ENCODE results near the gene FMOD.

The FMOD gene

DNA sequence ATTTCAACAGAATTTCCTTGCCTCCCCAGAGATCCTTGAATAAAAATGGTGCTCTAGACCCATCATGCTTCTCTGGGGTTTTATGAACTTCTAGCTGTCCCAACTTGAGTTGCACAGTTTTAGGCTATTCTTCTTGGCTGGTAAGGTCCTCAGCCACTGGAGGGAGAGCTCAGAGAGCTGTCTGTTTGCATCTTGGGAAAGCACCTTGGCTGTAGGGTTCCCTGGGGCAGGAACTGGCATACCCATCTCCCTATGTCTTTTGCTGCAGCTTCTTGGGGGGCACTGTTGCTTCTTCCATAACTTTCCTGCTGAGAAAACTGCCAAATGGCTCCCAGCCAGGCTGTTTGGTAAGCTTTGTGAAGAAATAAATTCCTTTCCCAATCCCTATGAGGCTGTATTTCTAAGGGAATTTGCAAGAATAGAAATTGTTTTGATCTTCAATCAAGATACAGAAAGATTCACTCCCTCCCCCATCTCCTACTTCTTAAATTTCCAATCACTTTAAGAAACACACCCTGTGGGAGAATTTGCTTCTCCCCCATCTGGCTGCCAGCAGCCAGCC is 8.2 kb upstream of the FMOD start:
- Histone ChIP-seq H3K9ac (ENCODE audit: low read depth, low read length) (no peak overlapping the region), H3K27me3 (ENCODE audit: insufficient read depth, low read length) (0 out of 2 replicates have a peak, but pooled peaks cover 14% of the 10 kb centered on the region)

GRCh38 chr1:203354246-203354645 is 3.3 kb upstream of the FMOD start:
- H3K4me1 ChIP-seq (ENCODE audit: insufficient read depth, low read length): no peaks in the 10 kb centered on the region; the same call in 1 of the 2 replicates
- H3K9ac ChIP-seq (ENCODE audit: low read depth, low read length): no peak overlapping the region
- no peaks in the 10 kb centered on the region for H3K36me3 ChIP-seq (ENCODE audit: insufficient read depth, low read depth, low read length)
- H3K4me3 ChIP-seq (ENCODE audit: low read length): no peak overlapping the region
- H3K9me3 ChIP-seq (ENCODE audit: insufficient read depth, low read depth, low read length): no peaks in the 10 kb centered on the region; the same call in 1 of the 2 replicates
- no peak overlapping the region for H3K27ac ChIP-seq (ENCODE audit: low read length)
- H3K27me3 ChIP-seq (ENCODE audit: insufficient read depth, low read length): peaks cover 8% of the 10 kb centered on the region

More for the DNA sequence above, 8.2 kb upstream of the FMOD start:
- Histone ChIP-seq H3K27ac (ENCODE audit: low read length) (no peak overlapping the region), H3K4me3 (ENCODE audit: low read length) (no peak overlapping the region), H3K9me3 (ENCODE audit: insufficient read depth, low read depth, low read length) (no peaks in the 10 kb centered on the region; the same call in 1 of the 2 replicates), H3K36me3 (ENCODE audit: insufficient read depth, low read depth, low read length) (no peaks in the 10 kb centered on the region), H3K4me1 (ENCODE audit: insufficient read depth, low read length) (no peaks in the 10 kb centered on the region; the same call in 1 of the 2 replicates)

DNA sequence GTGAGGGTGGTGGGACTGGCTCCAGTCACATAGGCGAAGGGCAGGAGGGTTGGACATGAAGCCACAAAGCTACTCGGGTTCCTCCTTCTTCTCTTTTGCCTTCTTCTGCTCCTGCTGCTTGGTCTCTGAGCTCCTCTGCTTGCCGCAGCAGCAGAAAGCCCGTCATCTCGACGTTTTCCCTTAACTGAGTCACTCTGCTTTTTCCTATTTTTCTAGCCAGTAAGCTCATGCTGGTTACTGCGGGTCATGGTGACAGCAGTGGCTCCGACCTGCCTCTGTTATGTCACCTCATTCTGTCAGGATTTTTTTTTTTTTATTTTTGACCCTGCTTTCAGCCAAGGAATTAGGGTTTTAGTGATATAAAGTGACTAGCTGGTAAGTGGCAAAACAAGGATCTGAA is 2.6 kb upstream of the FMOD start:
- Histone ChIP-seq H3K9me3 (ENCODE audit: insufficient read depth, low read depth, low read length) (no peaks in the 10 kb centered on the region; the same call in 1 of the 2 replicates), H3K27ac (ENCODE audit: low read length) (no peak overlapping the region), H3K36me3 (ENCODE audit: insufficient read depth, low read depth, low read length) (no peaks in the 10 kb centered on the region), H3K9ac (ENCODE audit: low read depth, low read length) (no peak overlapping the region), H3K4me1 (ENCODE audit: insufficient read depth, low read length) (no peaks in the 10 kb centered on the region; the same call in 1 of the 2 replicates), H3K27me3 (ENCODE audit: insufficient read depth, low read length) (peaks cover 8% of the 10 kb centered on the region), H3K4me3 (ENCODE audit: low read length) (no peak overlapping the region)

- Histone ChIP-seq H3K27me3 (ENCODE audit: insufficient read depth, low read length) (peaks cover 8% of the 10 kb centered on the region), H3K4me3 (ENCODE audit: low read length) (no peak overlapping the region), H3K9me3 (ENCODE audit: insufficient read depth, low read depth, low read length) (no peaks in the 10 kb centered on the region), H3K9ac (ENCODE audit: low read depth, low read length) (no peak overlapping the region), H3K36me3 (ENCODE audit: insufficient read depth, low read depth, low read length) (no peaks in the 10 kb centered on the region), H3K4me1 (ENCODE audit: insufficient read depth, low read length) (no peaks in the 10 kb centered on the region; the same call in 1 of the 2 replicates), H3K27ac (ENCODE audit: low read length) (no peak overlapping the region)
These were observed 973 bp downstream of the FMOD start for GRCh38 chr1:203349773-203350524.

- H3K4me1 ChIP-seq (ENCODE audit: insufficient read depth, low read length): no peaks in the 10 kb centered on the region; the same call in 1 of the 2 replicates
- H3K27me3 ChIP-seq (ENCODE audit: insufficient read depth, low read length): peaks cover 8% of the 10 kb centered on the region
- no peaks in the 10 kb centered on the region for H3K9me3 ChIP-seq (ENCODE audit: insufficient read depth, low read depth, low read length)
- H3K27ac ChIP-seq (ENCODE audit: low read length): no peak overlapping the region
- H3K4me3 ChIP-seq (ENCODE audit: low read length): no peak overlapping the region
- no peaks in the 10 kb centered on the region for H3K36me3 ChIP-seq (ENCODE audit: insufficient read depth, low read depth, low read length)
- no peak overlapping the region for H3K9ac ChIP-seq (ENCODE audit: low read depth, low read length)
These were observed 1.8 kb downstream of the FMOD start for GRCh38 chr1:203349166-203349565.

DNA sequence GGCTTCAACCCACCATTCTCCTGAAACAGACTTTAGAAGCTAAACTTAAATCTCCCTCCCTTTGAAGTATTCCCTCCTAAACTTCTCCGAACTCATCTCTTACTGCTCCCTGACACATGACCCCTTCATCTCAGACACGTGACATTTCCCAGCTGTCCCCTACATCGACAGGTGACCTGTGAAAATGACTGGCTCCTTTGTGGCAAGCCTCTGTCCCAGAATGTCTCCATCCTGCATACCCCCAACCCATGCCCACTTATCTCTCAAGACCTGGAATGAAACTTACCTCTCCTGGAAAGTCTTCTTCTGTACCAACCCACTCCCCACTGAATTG is 4.2 kb downstream of the FMOD start:
- no peak overlapping the region for H3K9ac ChIP-seq (ENCODE audit: low read depth, low read length)
- H3K9me3 ChIP-seq (ENCODE audit: insufficient read depth, low read depth, low read length): no peaks in the 10 kb centered on the region
- H3K27ac ChIP-seq (ENCODE audit: low read length): no peak overlapping the region
- no peaks in the 10 kb centered on the region for H3K36me3 ChIP-seq (ENCODE audit: insufficient read depth, low read depth, low read length)
- no peak overlapping the region for H3K4me3 ChIP-seq (ENCODE audit: low read length)
- H3K4me1 ChIP-seq (ENCODE audit: insufficient read depth, low read length): no peaks in the 10 kb centered on the region; the same call in 1 of the 2 replicates
- peaks cover 9% of the 10 kb centered on the region for H3K27me3 ChIP-seq (ENCODE audit: insufficient read depth, low read length)

DNA sequence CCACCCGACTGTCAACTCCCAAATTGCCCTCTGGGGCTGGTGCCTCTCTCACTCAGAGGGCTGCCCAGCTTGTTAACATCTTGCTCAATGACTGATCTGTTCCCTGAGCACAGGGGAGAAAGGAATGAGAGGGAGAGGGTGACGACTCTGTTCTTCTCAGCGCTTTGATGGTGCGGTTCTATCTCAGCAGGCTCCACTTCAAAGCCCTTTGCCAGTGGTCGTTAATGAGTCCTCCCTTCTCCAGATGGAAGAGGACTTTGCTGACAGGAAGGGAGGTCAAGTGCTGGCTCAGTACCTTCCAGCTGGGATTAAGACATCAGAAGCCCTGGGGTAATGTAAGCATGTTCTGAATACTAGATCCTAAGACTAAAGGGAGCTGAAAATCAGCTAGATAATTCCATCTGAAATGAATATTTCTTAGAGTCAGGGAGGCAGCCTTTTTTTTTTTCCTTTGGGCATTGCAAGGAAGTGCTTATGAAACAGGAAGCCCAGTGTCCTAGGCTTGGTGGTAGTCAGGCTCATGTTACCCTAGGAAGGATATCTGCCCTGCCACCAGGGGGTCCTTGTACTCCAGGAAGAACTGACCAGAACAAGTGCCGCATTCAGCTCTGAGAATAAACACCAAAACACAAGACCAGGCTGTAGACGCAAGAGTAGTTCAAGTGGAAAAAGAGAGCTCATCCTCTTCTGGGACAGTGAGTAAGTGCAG is 4.7 kb downstream of the FMOD start:
- Histone ChIP-seq H3K36me3 (ENCODE audit: insufficient read depth, low read depth, low read length) (no peaks in the 10 kb centered on the region), H3K9ac (ENCODE audit: low read depth, low read length) (no peak overlapping the region), H3K9me3 (ENCODE audit: insufficient read depth, low read depth, low read length) (no peaks in the 10 kb centered on the region), H3K27ac (ENCODE audit: low read length) (no peak overlapping the region), H3K27me3 (ENCODE audit: insufficient read depth, low read length) (peaks cover 14% of the 10 kb centered on the region), H3K4me3 (ENCODE audit: low read length) (no peak overlapping the region), H3K4me1 (ENCODE audit: insufficient read depth, low read length) (no peaks in the 10 kb centered on the region; the same call in 1 of the 2 replicates)

- Histone ChIP-seq H3K36me3 (ENCODE audit: insufficient read depth, low read depth, low read length) (no peaks in the 10 kb centered on the region), H3K27me3 (ENCODE audit: insufficient read depth, low read length) (peaks cover 16% of the 10 kb centered on the region), H3K9me3 (ENCODE audit: insufficient read depth, low read depth, low read length) (no peaks in the 10 kb centered on the region), H3K4me1 (ENCODE audit: insufficient read depth, low read length) (no peaks in the 10 kb centered on the region), H3K9ac (ENCODE audit: low read depth, low read length) (no peak overlapping the region), H3K27ac (ENCODE audit: low read length) (no peak overlapping the region), H3K4me3 (ENCODE audit: low read length) (no peak overlapping the region)
These were observed 6.8 kb downstream of the FMOD start for GRCh38 chr1:203343956-203344754.

- Histone ChIP-seq H3K9me3 (ENCODE audit: insufficient read depth, low read depth, low read length) (no peaks in the 10 kb centered on the region), H3K36me3 (ENCODE audit: insufficient read depth, low read depth, low read length) (no peaks in the 10 kb centered on the region), H3K4me3 (ENCODE audit: low read length) (no peak overlapping the region), H3K9ac (ENCODE audit: low read depth, low read length) (no peak overlapping the region), H3K4me1 (ENCODE audit: insufficient read depth, low read length) (no peaks in the 10 kb centered on the region), H3K27ac (ENCODE audit: low read length) (no peak overlapping the region), H3K27me3 (ENCODE audit: insufficient read depth, low read length) (peaks cover 16% of the 10 kb centered on the region)
These were observed 8.6 kb downstream of the FMOD start for GRCh38 chr1:203342192-203342940.

- H3K36me3 ChIP-seq (ENCODE audit: insufficient read depth, low read depth, low read length): no peaks in the 10 kb centered on the region
- H3K4me1 ChIP-seq (ENCODE audit: insufficient read depth, low read length): no peaks in the 10 kb centered on the region
- H3K27ac ChIP-seq (ENCODE audit: low read length): no peak overlapping the region
- no peaks in the 10 kb centered on the region for H3K9me3 ChIP-seq (ENCODE audit: insufficient read depth, low read depth, low read length)
- H3K27me3 ChIP-seq (ENCODE audit: insufficient read depth, low read length): peaks cover 16% of the 10 kb centered on the region
- H3K9ac ChIP-seq (ENCODE audit: low read depth, low read length): no peak overlapping the region
- no peak overlapping the region for H3K4me3 ChIP-seq (ENCODE audit: low read length)
These were observed 10.7 kb downstream of the FMOD start for GRCh38 chr1:203340112-203340790.

Data from iPS-20b (cell line).